GM18520 (cell line): ENCODE data around the gene MTHFR.

Experiments
- ATAC-seq: cut with Tn5 transposase; IDR thresholded peaks from one replicate; pipeline ENCODE4 v1.9.1; 2021; ENCODE audit not compliant: unreplicated experiment

The MTHFR gene

DNA sequence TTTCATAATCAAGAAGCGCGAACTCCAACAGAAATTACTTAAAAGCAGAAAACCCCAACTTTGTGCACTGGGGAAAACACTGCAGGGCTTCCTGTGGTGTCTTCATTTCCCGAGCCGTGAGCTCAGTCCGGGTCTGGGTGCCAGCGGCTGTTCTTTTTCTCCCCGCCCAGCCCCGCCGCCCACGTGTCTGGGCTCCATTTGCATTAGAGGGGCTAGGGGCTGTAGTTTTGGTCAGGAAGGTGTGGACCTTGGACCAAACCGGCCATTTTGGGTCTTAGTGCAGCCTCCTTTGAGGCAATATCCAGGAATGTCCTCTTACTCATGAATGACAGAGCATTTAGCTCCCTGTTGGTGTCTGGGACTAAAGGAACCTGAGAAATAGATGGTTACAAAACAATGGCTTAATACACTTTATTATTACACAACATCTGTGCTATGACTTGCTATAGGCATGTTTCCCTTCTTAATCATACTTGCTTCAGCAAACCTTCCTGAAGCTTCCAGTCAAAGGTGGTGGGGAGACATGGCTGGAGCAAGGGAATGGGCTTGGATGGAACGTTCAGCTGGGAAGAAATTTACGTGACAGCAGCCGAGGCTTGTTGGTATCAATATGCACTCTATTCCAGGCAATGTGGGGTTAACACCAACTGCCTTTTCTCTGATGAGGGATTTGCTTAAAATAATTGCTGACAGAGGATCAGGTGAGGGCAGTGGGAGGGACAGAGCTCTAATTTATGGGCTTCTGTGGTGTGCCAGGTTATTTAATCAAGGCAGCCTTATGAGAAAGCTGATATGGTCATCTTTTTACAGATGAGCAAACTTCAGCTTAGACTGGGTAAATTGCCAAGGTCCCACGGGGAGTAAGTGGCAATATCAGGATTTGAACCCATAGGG is 68.8 kb downstream of the MTHFR start:
- no peak for ATAC-seq

DNA sequence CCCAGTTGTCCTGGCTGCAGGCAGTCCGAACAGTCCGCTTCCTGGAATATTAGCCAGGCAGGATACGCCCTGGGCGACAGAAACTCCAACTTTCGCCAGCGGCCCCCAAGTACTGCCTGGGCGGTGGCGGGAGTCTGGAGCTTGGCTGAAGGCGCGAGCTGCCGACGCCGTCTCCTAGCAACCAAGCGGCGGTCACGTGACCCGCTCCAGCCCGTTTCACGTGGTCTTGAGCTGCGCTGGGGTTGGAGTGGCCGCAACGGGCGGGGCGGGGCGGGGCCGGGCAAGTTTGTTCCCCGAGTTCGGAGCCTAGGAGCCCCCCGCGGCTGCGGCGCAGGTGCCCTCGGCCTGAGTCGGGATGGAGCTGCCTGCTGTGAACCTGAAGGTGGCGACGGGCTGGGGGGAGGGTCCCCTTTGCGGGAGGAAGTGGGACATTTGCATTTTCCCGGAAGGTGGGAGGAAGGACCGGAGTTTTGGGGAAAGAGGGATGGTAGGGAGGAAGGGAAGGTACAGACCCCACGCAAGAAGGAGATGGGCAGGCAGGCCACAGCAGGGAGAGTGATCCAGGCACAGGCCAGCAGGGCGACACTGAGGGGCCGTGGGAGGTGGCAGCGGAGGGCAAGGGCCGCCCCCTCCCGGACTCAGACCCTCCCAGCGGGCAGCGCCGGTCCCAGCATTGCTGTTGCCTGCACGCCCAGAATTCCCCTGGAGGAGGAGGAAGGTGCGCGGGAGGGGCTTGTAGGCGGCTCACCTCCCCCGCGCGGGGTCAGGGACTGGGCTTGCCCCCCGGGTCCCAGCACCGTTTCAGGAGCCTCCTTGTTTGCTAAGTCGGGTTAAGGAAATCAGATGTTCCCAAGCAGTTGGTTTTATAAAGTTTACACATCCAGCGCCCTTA is 69.7 kb downstream of the MTHFR start, which contains the start of gene AGTRAP:
TSS of gene AGTRAP (plus strand) at position 283 of the 892 bp plus-strand sequence. CDS start at position 356, 73 bp downstream.
- ATAC-seq: peak; percentile 70
